Keratinocyte (primary cell): ENCODE measurements around the gene KRT82.

Source experiments
- EZH2 ChIP-seq: IDR thresholded peaks from one replicate; pipeline ENCODE4 v1.6.1; 2012; ENCODE audit warnings: inconsistent platforms, mild to moderate bottlenecking, low read length, moderate library complexity
- TF ChIP-seq, protein P1 (sequence below), 3 experiments: IDR thresholded peaks in 1 of 3; conservative IDR thresholded peaks in 1 of 3; optimal IDR thresholded peaks in 1 of 3; 2 replicates in 2 of 3; 3 replicates in 1 of 3; pipeline versions ENCODE3 to v1.5.1; 2011; ENCODE audit warnings: low read length in 3 of 3, mild to moderate bottlenecking in 3 of 3, moderate library complexity in 2 of 3, control low read depth in 1 of 3, inconsistent platforms in 1 of 3; ENCODE audit not compliant: insufficient read depth in 2 of 3; ENCODE audit errors: extremely low read depth in 1 of 3

DNA sequence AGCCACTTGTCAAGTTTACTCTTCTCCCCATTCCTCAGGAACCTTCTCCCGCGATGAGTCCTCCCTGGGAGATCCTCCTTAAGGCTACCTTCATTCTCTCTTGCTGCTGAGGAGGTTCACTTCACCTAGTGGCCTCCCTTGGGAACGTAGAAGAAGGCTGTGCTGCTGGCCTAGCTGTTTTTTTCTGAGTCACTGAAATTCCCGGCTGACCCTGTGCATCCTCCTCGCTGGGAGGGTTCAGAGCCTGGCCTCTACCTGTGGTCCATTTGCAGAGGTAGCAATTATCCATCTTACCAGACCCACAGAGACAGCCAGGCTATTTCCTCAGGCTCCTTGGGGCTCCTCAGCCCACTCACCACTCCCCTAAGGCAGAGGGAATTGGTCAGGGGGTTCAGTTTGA, 4.6 kb downstream of the KRT82 start:
- TF ChIP-seq, protein P1, sequence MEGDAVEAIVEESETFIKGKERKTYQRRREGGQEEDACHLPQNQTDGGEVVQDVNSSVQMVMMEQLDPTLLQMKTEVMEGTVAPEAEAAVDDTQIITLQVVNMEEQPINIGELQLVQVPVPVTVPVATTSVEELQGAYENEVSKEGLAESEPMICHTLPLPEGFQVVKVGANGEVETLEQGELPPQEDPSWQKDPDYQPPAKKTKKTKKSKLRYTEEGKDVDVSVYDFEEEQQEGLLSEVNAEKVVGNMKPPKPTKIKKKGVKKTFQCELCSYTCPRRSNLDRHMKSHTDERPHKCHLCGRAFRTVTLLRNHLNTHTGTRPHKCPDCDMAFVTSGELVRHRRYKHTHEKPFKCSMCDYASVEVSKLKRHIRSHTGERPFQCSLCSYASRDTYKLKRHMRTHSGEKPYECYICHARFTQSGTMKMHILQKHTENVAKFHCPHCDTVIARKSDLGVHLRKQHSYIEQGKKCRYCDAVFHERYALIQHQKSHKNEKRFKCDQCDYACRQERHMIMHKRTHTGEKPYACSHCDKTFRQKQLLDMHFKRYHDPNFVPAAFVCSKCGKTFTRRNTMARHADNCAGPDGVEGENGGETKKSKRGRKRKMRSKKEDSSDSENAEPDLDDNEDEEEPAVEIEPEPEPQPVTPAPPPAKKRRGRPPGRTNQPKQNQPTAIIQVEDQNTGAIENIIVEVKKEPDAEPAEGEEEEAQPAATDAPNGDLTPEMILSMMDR (optimal IDR thresholded peaks at IDR 0.05 in 1 of 3, IDR thresholded peaks at IDR 0.05 in 1 of 3, conservative IDR thresholded peaks at IDR 0.05 in 1 of 3; ENCODE audit: extremely low read depth in 1 of 3, insufficient read depth in 2 of 3, low read length in 3 of 3) = no peak
- no peak for TF ChIP-seq EZH2
